Limb (tissue), 2 donors: ENCODE results near the gene CHST6.
"Not testable (repeated sequence)": the region's sequence is repeated elsewhere in the genome, so short reads cannot be mapped to it uniquely, and the experiment has no call there.

Source experiments
- DNase-seq, 2 donors: peaks; one replicate each; pipeline ENCODE4 v3.0.0-alpha.2; 2016; ENCODE audit errors: extremely low spot score in 2 of 2

The CHST6 gene

GRCh38 chr16:75445298-75445697 is 49.9 kb downstream of the CHST6 start:
- no peak for DNase-seq

- DNase-seq: no peak
Measured at GRCh38 chr16:75443298-75443697, 51.9 kb downstream of the CHST6 start.

- DNase-seq: peak; percentile 83 to 91
Measured at GRCh38 chr16:75433732-75434413, 61.4 kb downstream of the CHST6 start.

GRCh38 chr16:75432828-75433731 is 62.2 kb downstream of the CHST6 start, which contains the start of gene CFDP1:
Gene CFDP1, minus strand, starts transcription at chr16:75433503. Its CDS starts 151 bp downstream, at chr16:75433352.
- DNase-seq: peak; percentile 96 to 97

GRCh38 chr16:75429621-75430403 is 65.4 kb downstream of the CHST6 start:
- no peak for DNase-seq

GRCh38 chr16:75426524-75426923 is 68.7 kb downstream of the CHST6 start:
- DNase-seq: not testable (repeated sequence)

- not testable (repeated sequence) for DNase-seq
Measured at GRCh38 chr16:75424105-75424762, 71.0 kb downstream of the CHST6 start.

GRCh38 chr16:75423723-75424104 is 71.5 kb downstream of the CHST6 start:
- DNase-seq: no peak
